OCI-LY1 (cell line): ENCODE data around the gene PCNT.

Experiments used
- EZH2 ChIP-seq: fragments of 200-600 bp; sonication (generic), shearing (Covaris generic); IDR thresholded peaks from 2 replicates; pipeline ENCODE4 v1.8.0; 2017; ENCODE audit warnings: borderline replicate concordance, mixed run types, mild to moderate bottlenecking, antibody characterized with exemption, low read length, moderate library complexity, mixed read lengths
- TF ChIP-seq, protein P1 (sequence below): fragments of 200-600 bp; sonication (generic), shearing (Covaris generic); IDR thresholded peaks from 2 replicates; pipeline ENCODE4 v1.5.1; 2017; ENCODE audit warnings: mild to moderate bottlenecking, antibody characterized with exemption, low read length, moderate library complexity, mixed read lengths

DNA sequence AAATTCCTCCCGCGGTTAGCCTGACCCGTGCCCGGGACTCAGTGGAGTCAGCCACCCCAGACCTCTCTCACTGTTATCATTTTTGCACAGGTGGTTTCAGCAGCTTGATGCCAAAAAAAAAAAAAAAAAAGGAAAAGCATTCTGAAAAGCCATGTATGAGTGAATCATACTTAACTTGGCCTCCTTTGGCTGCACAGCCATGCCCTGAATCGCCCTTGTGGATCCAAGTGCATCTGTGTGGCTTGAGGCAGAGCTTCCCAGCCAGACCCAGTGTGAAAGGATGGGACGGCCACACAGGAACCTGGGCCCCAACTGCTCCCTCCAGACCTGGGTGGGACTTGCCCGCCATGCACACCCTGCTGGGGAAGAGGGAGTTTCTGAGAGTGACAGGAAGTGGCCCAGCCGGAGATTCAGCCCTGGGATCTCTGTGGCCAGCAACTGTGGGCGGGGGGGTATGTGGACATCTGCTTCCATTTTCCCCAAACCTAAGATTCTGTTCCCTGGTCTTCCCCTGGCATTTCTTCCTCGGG lies 29.2 kb upstream of the PCNT start:
- TF ChIP-seq, protein P1, sequence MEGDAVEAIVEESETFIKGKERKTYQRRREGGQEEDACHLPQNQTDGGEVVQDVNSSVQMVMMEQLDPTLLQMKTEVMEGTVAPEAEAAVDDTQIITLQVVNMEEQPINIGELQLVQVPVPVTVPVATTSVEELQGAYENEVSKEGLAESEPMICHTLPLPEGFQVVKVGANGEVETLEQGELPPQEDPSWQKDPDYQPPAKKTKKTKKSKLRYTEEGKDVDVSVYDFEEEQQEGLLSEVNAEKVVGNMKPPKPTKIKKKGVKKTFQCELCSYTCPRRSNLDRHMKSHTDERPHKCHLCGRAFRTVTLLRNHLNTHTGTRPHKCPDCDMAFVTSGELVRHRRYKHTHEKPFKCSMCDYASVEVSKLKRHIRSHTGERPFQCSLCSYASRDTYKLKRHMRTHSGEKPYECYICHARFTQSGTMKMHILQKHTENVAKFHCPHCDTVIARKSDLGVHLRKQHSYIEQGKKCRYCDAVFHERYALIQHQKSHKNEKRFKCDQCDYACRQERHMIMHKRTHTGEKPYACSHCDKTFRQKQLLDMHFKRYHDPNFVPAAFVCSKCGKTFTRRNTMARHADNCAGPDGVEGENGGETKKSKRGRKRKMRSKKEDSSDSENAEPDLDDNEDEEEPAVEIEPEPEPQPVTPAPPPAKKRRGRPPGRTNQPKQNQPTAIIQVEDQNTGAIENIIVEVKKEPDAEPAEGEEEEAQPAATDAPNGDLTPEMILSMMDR, result no peak
- no peak for TF ChIP-seq EZH2
